Measurements from ENCODE around the gene PTCH2.

- TF ChIP-seq CTCF (IDR thresholded peaks at IDR 0.05; ENCODE audit: low read depth, low read length, poor library complexity, severe bottlenecking) (no peak), EZH2phosphoT487 (IDR thresholded peaks at IDR 0.05; ENCODE audit: borderline replicate concordance, low read length) (no peak)
These were observed 36.2 kb downstream of the PTCH2 start, which contains the start of gene DYNLT4 for GRCh38 chr1:44806704-44807363.

All from DOHH2 (cell line).